HG03521 (cell line): ENCODE measurements around the gene BFSP2.
"Not testable (repeated sequence)": the region's sequence is repeated elsewhere in the genome, so short reads cannot be mapped to it uniquely, and the experiment has no call there.

ENCODE experiments used
- ATAC-seq: cut with Tn5 transposase; IDR thresholded peaks from one replicate; pipeline ENCODE4 v1.9.1; 2021; ENCODE audit warnings: mild to moderate bottlenecking, moderate library complexity; ENCODE audit not compliant: unreplicated experiment

Gene BFSP2

DNA sequence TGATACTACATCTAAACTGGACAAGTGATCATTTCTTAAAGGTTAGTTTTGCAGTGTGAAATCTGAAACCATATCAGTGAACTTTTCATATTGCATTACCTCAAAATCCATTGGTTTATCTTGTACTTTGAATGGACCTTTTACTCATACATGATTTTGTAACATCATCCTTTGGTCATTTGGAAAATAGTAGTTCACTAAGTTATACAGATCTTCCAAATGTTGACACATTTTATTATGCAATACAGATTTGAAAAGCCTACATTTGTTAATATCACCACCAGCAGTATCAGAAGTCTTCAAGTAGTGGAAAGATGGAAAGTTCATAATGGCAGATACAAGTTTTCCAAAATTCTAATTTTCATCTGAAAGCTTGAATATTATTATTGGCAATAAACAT, 109.6 kb downstream of the BFSP2 start:
- no peak for ATAC-seq

DNA sequence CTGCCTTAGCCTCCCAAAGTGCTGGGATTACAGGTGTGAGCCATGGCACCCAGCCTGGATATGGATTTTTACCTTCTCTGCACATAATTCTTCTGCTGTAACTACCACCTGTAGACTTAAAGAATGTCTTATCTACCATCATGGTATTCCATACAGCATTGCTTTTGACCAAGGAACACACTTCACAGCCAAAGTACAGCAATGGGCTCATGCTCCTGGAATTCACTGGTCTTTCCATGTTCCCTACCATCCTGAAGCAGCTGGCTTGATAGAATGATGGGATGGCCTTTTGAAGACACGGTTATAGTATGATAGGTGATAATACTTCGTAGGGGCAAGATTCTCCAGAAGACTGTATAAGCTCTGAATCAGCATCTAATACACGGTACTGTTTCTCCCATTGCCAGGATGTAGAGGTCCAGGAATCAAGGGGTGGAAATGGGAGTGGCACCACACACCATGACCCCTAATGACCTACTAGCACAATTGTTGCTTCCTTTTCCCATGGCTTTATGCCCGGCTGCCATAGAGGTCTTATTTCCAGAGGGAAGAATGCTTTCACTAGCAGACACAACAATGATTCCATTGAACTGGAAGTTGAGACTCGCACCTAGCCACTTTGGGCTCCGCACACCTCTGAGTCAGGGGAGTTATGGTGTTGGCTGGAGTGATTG, 112.7 kb downstream of the BFSP2 start:
- no peak for ATAC-seq

DNA sequence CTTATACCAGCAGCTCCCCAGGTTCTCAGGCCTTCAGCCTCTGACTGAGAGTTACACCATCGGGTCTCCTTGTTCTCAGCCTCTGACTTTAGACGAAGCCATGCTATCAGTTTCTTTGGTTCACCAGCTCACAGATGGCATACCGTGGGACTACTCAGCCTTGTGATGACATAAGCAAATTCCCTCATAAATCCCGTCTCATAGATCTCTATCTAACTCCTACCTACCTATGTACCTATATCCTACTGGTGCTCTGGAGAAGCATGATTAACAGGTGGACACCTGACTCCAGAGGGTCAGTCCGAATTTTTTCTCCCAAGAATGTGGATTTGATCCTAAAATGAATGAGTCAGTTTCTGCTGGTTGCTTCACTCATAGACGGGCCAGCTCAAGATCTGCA, 114.6 kb downstream of the BFSP2 start:
- ATAC-seq: no peak

DNA sequence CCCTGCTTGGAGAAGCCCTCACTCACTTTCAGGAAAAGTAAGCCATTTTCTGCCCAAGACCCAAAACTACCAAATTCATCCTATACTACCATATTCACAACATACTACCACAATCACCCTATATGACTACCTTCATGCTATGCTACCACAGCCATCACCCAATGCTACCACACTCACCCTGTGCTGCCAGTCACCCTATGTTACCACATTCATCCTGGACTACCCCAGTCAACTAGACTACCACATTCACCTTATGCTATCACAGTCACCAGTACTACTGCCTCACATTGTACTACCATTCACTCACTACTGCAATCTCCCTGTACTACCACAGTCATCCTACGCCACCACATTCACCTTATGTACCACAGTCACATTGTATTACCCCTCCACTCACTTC, 115.3 kb downstream of the BFSP2 start:
- no peak for ATAC-seq

DNA sequence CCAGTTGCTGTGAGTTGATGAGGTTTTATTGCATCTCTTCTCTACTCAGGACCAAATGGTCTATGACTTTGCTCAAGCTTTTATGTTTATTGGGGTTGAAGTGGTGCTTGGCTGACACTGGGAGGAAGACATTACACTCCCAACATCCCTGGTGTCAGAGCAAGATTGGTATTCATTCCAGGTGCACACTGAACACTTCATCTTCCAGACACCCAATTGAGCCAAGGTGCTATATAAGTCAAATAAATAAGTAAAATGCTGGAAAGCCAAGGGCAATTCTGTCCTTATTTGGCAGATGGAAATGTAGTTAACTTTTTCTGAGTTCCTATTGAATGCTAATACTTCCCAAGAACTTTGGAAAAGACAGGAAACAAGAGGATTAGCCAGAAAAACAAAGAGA, 120.4 kb downstream of the BFSP2 start:
- ATAC-seq: no peak

DNA sequence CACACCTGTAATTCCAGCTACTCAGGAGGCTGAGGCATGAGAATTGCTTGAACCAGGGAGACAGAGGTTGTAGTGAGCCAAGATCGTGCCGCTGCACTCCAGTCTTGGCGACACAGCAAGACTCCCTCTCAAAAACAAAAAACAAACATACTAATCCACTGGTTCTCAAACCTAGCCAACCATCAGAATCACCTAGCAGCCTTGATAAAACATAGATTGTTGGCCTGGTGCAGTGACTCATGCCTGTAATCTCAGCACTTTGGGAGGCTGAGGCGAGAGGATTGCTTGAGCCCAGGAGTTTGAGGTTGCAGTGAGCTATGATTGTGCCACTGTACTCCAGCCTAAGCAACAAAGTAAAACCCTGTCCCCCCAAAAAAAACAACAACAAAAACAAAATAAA, 121.1 kb downstream of the BFSP2 start:
- not testable (repeated sequence) for ATAC-seq

DNA sequence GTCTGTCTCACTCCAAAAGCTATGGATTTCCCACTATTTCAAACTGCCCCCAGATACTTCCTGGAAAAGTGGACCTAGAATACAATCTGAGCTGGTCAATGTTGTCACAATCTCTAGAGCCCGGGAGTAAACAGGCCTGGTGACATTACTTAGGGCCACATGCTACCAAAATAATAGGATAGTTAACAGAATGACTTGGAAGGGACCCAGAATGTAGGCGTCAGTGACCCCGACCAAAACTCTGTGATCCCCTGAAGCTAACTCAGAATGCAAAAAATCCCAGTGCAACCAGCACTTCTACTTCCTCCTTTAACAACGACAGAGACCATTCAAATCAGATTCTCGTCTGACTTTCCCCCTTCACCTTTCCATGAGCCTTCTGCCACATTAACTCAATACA, 122.1 kb downstream of the BFSP2 start:
- no peak for ATAC-seq

DNA sequence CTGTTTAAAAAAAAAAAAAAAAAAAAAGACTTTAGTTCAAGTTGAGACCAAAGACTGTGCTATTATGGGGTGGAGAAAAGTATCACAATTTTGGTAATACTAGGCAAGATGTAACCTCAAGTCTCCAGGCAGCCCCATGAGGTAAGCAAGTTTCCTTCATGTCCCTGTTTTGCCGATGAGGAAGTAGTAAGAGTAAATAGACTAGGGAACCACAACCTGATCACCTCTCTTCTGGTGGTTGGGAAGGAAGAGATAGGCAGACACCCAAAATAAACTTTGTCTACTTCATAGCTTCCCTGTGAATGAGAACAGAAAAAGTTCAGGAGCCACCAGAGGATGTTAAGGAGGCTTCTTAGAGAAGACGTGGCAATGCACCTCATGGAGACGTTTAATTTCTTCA, 123.9 kb downstream of the BFSP2 start:
- ATAC-seq: not testable (repeated sequence)
